ENCODE measurements around the gene TDO2. TPM values are rescaled to one million over a fixed set of nuclear protein-coding genes. Genes with fewer than 3 reads are reported as not detected.

Gene TDO2
- 0.37 to 0.63 TPM (median 0.55 TPM) in 5 replicates for total RNA-seq (2022; extraction: Qiagen RNA extraction)

DNA sequence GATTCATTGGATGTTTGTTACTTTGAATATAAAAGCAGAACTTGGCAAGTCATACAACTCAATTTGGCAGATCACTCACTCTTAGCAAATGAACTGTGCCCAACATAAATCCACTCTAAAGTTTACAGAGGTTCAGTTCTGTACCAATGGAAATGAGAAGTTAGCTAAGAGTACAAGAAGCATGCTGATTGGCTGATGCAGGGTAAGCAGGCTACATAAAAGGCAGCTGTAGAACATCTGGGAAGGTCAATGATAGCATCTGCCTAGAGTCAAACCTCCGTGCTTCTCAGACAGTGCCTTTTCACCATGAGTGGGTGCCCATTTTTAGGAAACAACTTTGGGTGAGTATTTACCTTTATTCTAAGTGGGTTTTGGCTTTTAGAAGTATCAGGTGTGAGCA is at the start of gene TDO2:
TSS of gene TDO2 (plus strand) at position 244 of the 400 bp plus-strand sequence. CDS start at position 307, 63 bp downstream.

DNA sequence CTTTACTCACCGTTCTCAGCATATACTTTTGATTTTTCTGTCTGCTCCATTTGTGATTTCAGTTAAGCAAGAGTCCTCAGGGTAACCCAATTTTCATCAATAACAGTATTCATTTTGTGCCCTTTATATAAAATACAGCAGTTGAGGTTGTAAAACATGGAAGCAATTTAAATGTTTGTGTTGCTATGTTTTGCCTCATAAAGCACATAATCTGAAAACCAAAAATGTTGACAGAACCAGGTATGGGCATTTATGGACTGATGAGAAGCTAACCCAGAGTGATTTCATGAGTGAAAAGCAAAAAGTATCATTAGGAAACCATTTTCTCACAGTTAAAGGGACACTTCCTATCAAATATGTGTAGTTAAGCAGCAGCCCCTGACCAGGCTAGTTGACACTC is 37.3 kb upstream of the TDO2 start, which contains the start of gene ASIC5:
TSS of gene ASIC5 (minus strand) at position 101 of the 400 bp plus-strand sequence. CDS start at position 50, 51 bp downstream.

DNA sequence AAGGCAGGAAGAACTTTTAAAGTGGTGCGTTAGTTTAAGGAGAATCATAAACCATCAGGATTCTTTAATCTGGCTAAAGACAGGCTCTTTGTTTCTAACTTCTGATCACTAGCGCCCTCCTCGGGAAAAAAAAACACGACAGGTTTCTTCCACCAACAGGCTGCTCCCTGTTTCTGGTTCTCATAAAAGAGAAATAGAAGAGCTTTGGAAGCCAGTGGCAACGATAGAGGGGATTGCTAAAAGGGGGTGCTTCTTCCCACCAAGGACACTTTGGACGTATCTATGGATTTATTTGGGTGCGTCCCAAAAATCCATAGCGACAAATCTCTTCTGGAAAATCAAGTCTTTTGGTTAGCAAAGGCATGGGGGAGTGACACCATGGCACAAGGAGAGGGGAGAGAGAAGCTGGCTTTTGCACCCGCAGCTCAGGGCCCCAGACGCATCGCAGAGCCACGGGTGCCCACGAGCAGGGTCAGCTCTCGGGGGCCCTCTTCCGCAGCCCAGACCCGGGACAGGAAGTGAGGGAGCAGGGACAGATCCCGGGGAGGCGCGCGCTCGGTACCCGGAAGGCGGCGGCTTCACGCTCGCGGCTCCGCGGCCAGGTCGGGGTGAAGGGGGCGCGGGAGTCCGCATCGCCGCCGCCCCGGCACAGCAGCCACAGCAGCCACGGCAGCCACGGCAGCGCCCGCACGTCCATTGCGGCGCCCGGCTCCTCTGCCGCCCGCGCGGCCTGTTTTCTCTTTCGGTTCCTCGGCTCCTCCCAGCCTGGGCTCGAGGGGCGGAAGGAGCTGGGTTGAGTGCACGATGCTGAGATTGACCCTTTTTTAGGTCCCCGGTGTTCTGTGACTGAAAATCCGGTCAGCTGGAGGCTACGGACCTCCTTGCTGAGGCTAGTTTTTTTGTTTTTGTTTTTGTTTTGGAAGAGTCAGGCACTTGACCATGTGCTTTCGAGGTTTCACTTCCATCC is 49.9 kb downstream of the TDO2 start, which contains the start of gene CTSO:
TSS of gene CTSO (minus strand) at position 716 of the 967 bp plus-strand sequence. CDS start at position 697, 19 bp downstream.

Other genes starting within 250 kb of the TDO2 start
- gene GUCY1A1, start 236.8 kb upstream of the TDO2 start, total RNA-seq (2022; extraction: Qiagen RNA extraction): not detected in 5 replicates
- gene GUCY1B1, start 144.7 kb upstream of the TDO2 start, total RNA-seq (2022; extraction: Qiagen RNA extraction): 0.17 to 0.30 TPM (median 0.20 TPM) in 5 replicates
- not detected in 5 replicates for gene ASIC5, start 37.4 kb upstream of the TDO2 start, total RNA-seq (2022; extraction: Qiagen RNA extraction)
- 0.90 to 0.99 TPM (median 0.95 TPM) in 5 replicates for gene CTSO, start 50.2 kb downstream of the TDO2 start, total RNA-seq (2022; extraction: Qiagen RNA extraction)

Measured in A549 treated with AZD2906 at 1 μM for 4 hours (cell line).